ENCODE results near the gene CTDSPL2.
"Not testable (repeated sequence)": the region's sequence is repeated elsewhere in the genome, so short reads cannot be mapped to it uniquely, and the experiment has no call there.

Gene CTDSPL2

GRCh38 chr15:44541282-44541958 lies 114.0 kb downstream of the CTDSPL2 start:
- peak; percentile 47 for DNase-seq (ENCODE audit: low spot score)

DNA sequence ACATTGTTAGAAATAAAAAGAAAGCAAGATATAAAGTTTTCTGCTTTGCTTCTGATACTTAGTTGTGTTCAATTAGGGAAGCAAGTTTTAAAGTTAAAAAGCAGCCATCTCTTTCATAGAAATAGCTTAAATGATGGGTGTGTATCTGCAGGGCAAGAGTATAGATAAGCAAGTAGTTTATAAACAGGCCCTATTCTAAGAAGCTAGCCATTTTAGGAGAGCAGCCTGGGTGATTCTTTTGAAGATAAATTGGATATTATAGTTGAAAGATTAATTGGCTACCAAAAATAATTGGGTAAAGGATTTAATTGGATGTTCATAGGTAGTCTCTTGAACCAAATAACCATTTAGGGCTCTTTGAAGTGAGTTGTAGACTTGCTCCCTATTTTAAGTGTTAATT lies 115.2 kb downstream of the CTDSPL2 start:
- peak; percentile 64 for DNase-seq (ENCODE audit: low spot score)

GRCh38 chr15:44544745-44545144 lies 117.3 kb downstream of the CTDSPL2 start:
- DNase-seq (ENCODE audit: low spot score), result not testable (repeated sequence)

GRCh38 chr15:44545913-44546802 lies 118.7 kb downstream of the CTDSPL2 start:
- no peak for DNase-seq (ENCODE audit: low spot score)

- not testable (repeated sequence) for DNase-seq (ENCODE audit: low spot score)
Observed at GRCh38 chr15:44549152-44549551, 121.7 kb downstream of the CTDSPL2 start.

DNA sequence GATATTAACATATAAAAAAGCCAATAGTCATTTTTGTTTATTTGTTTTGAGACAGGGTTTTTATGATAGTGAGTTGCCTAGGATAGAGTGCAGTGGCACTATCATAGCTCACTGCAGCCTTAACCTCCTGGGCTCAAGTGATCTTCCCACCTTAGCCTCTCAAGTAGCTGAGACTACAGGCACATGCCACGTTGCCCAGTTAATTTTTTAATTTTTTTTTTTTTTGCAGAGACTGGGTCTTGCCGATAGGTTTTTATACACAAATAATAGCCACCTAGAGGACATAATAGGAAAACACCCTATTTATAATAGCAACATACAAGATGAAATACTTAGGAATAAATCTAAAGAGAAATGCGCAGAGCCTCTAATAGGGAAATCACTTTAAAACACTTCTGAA lies 122.8 kb downstream of the CTDSPL2 start:
- DNase-seq (ENCODE audit: low spot score), result peak; percentile 57

- no peak for DNase-seq (ENCODE audit: low spot score)
Observed at GRCh38 chr15:44550734-44551133, 123.3 kb downstream of the CTDSPL2 start.

- no peak for DNase-seq (ENCODE audit: low spot score)
Observed at GRCh38 chr15:44554934-44555723, 127.7 kb downstream of the CTDSPL2 start.

GRCh38 chr15:44560926-44561325 lies 133.5 kb downstream of the CTDSPL2 start:
- not testable (repeated sequence) for DNase-seq (ENCODE audit: low spot score)

DNA sequence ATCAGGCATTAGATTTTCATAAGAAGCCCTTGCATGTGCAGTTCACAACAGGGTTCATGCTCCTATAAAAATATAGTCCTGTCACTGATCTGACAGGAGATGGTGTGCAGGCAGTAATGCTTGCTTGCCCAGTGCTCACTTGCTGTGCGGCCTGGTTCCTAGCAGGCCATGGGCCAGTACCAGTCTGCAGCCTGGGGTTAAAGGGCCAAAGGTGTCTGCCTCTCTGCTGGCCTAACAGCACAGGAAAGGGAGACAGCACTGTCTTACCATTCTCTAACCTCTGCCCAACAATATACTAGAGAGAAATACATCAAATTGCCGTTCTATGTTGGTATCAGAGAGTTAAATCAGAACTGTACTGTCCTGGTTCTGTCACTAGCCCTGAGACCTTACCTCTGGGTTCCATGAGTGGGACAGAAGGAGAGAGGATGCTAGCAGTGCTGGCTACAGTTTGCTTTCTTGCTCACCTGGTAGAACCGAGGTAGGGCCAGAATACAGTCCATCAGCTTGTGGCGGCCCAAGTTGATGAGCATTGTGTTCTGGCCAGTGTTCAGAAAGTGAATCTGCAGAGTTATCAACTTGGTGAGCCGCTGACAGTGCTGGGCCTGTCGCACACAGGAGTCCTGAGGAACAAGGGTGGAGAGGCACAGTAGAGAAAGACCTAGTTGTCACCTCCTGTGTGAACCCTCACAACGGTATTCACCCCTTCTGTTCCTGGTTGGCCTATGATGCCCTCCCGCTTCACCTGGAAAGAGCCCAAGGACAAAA lies 138.1 kb downstream of the CTDSPL2 start:
- DNase-seq (ENCODE audit: low spot score), result no peak

DNA sequence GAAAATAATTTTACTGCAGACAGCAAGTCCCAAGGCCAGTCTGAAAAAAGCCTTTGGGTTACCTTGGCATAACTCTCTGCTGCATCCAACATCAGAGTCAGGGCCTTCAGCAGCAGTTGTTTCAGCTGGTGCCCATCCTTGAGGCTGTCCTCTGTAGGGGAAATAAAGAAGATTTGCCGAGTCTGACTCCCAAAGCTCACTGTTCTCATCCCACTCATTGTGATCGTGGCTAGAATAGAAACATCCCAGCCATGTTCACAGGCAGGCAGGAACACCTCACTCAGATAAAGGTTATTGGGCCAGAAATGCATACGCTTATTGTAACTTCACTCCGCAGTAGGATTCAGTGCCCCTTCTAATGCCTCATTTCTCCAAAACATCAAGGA lies 138.7 kb downstream of the CTDSPL2 start:
- DNase-seq (ENCODE audit: low spot score), result no peak

DNA sequence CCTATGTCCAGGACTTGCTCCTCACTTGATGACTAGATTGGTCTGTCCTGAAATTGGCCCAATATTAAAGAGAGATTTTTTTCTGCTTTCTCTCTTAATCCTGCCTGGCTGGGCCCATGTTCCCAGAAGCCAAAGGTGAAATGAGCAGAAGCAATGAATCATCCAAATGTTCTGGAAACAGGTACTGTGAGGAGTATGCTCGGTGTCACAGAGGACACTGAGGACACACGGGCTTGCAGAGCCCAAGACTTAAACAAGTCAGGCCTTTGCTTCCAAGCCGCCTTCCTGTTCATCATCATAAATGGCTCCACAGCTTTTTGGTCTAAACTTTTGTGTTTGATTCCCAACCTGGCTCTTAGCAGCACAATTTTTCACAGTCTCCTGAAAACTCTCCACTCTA lies 140.9 kb downstream of the CTDSPL2 start:
- DNase-seq (ENCODE audit: low spot score), result no peak

- DNase-seq (ENCODE audit: low spot score), result no peak
Observed at GRCh38 chr15:44569316-44569715, 141.9 kb downstream of the CTDSPL2 start.

DNA sequence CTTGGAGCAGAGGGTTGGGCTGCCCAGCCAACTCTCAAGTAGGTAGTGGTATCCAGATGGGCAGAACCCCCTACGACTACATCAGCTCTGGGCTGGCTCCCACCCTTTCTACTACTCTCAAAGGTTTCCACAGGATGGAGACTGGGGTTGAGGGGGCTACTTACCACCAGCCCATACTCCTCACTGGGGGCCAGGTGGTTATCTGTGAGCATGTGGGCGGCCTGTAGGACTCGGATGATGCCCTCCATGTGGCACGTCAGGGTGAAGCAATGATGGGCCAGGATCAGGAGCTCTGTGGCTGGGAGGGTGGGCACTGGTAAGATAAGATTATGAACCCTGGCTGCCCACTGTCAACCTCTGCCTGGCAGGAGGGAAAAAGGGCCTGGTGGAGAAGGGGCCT lies 142.9 kb downstream of the CTDSPL2 start:
- no peak for DNase-seq (ENCODE audit: low spot score)

DNA sequence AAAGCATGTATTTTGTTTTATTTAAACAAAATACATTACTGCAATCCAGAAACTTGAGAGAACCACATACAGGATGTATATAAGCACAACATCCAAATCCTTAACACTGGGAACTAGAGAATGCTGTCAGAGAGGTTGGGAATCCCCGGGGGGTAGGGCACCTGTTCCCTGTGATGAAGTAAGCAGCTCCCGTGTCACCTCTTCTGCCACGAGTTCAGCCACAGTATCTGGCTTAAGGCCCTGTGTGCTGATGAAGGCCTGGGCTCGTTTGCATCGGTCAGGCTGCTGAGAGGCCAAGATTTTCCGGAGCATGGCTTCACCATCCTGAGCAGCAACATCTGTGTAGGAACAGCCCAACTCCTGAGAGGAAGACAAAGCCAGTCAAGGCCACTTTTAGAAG lies 146.0 kb downstream of the CTDSPL2 start:
- no peak for DNase-seq (ENCODE audit: low spot score)

DNA sequence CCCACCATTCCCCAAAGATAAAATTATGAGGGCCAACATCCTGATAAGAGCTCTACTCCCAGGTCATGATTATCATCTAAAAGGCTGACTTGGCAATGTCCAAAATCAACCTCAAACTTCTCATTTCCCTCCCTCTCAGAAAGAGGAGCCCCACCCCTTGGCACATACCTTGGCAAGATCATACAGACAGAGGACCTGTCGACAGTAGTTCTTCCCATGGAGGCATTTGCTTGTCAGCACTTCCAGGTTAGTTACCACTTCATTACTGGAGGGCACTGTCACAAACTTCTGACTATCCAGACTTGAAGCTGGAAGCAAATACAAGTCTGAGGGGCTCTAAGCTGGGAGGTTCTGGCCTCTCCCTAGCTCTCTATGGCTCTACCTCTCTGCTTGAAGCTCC lies 147.3 kb downstream of the CTDSPL2 start:
- no peak for DNase-seq (ENCODE audit: low spot score)
